ENCODE results near the gene GALR2. TPM values are rescaled to one million over a fixed set of nuclear protein-coding genes. Genes with fewer than 3 reads are reported as not detected.

Gene GALR2
- total and polyA plus RNA-seq, 10 of the 15 experiments (the other 5 are each of a cell fraction or from before 2014, with no cell fraction given), result 0.06 to 1.2 (median 0.22) TPM; not detected in 5

- in situ Hi-C loops (cut with MboI) (no loop called here), intact Hi-C loops (cut with micrococcal nuclease; ENCODE audit: unreplicated experiment) (no loop called here)
- FAIRE-seq (no peak), DNase-seq (ENCODE audit: low read depth, low spot score) (no peak), ATAC-seq (no peak)
- H3K79me2 ChIP-seq (ENCODE audit: control insufficient read depth, insufficient read depth, low read length), result no peaks in the 10 kb centered on the region
- H4K20me1 ChIP-seq (ENCODE audit: control insufficient read depth, insufficient read depth), result no peaks in the 10 kb centered on the region
- CTCF ChIA-PET, result no interaction called here
- no peak overlapping the region for H3K4me2 ChIP-seq (ENCODE audit: control insufficient read depth, insufficient read depth)
- SMC1A ChIA-PET (ENCODE audit: uncharacterized antibody, unreplicated experiment), result no interaction called here
- POLR2A ChIA-PET, result no interaction called here
- no TSS peak for BruUV-seq (replicated peaks)
- no peak overlapping the region for H3K27ac ChIP-seq (ENCODE audit: control insufficient read depth, insufficient read depth)
- H3K36me3 ChIP-seq (ENCODE audit: control insufficient read depth in 2 of 2, insufficient read depth in 2 of 2, low read length in 1 of 2), result no peaks in the 10 kb centered on the region
- WGBS (ENCODE audit: insufficient coverage, insufficient replicate concordance, low lambda C conversion rate, missing lambda C conversion rate), result 47% methylated on average over 12 of the region's 12 CpGs
- H3K4me3 ChIP-seq, result no peak overlapping the region
- TF ChIP-seq TAF1 (IDR thresholded peaks at IDR 0.05; ENCODE audit: borderline replicate concordance, low read depth, low read length) (no peak), TBL1XR1 (IDR thresholded peaks at IDR 0.05; ENCODE audit: low read depth, low read length) (no peak), RAD51 (IDR thresholded peaks at IDR 0.05) (no peak)
- no peaks in the 10 kb centered on the region for H3K4me1 ChIP-seq (ENCODE audit: control insufficient read depth, insufficient read depth, low read length)
- no peaks in the 10 kb centered on the region for H3K27me3 ChIP-seq (replicated peaks in 1 of 2; ENCODE audit: control insufficient read depth in 2 of 2, insufficient read depth in 2 of 2, low read length in 1 of 2)
- H3K9me3 ChIP-seq (replicated peaks; ENCODE audit: control insufficient read depth, insufficient read depth, low read length), result no peaks in the 10 kb centered on the region
- no peak overlapping the region for H2AFZ ChIP-seq (ENCODE audit: control insufficient read depth, low read depth, low read length)
- H3K9ac ChIP-seq (ENCODE audit: control insufficient read depth, insufficient read depth, low read length), result no peak overlapping the region
- RAD21 ChIA-PET (ENCODE audit: unreplicated experiment), result interaction anchor here (0.7 kb wide), 1 partner anchor 55 kb away, joined by 3 read pairs; no protein-coding TSS in a partner anchor
These were observed 49.3 kb upstream of the GALR2 start for GRCh38 chr17:76025294-76025693.

- no peak for DNase-seq (ENCODE audit: low read depth, low spot score)
- intact Hi-C loops (cut with micrococcal nuclease; ENCODE audit: unreplicated experiment) (no loop called here), in situ Hi-C loops (cut with MboI) (no loop called here)
- no peaks in the 10 kb centered on the region for H3K4me1 ChIP-seq (ENCODE audit: control insufficient read depth, insufficient read depth, low read length)
- H3K9me3 ChIP-seq (replicated peaks; ENCODE audit: control insufficient read depth, insufficient read depth, low read length), result no peaks in the 10 kb centered on the region
- RAD21 ChIA-PET (ENCODE audit: unreplicated experiment), result no interaction called here
- CTCF ChIA-PET, result no interaction called here
- SMC1A ChIA-PET (ENCODE audit: uncharacterized antibody, unreplicated experiment), result no interaction called here
- no TSS peak for BruUV-seq (replicated peaks)
- no peak for ATAC-seq
- H3K4me3 ChIP-seq, result no peak overlapping the region
- H3K9ac ChIP-seq (ENCODE audit: control insufficient read depth, insufficient read depth, low read length), result no peak overlapping the region
- TF ChIP-seq MEF2B (IDR thresholded peaks at IDR 0.05; ENCODE audit: partially characterized antibody, poor library complexity, severe bottlenecking), result no peak
- no peak for TF ChIP-seq PAX8 (IDR thresholded peaks at IDR 0.05)
- TF ChIP-seq SMAD5 (IDR thresholded peaks at IDR 0.05; ENCODE audit: low read depth), result no peak
- no peak for TF ChIP-seq ELK1 (IDR thresholded peaks at IDR 0.05; ENCODE audit: low read depth, low read length)
- H3K79me2 ChIP-seq (ENCODE audit: control insufficient read depth, insufficient read depth, low read length), result no peaks in the 10 kb centered on the region
- H3K27ac ChIP-seq (ENCODE audit: control insufficient read depth, insufficient read depth), result no peak overlapping the region
- H4K20me1 ChIP-seq (ENCODE audit: control insufficient read depth, insufficient read depth), result no peaks in the 10 kb centered on the region
- no peaks in the 10 kb centered on the region for H3K27me3 ChIP-seq (replicated peaks in 1 of 2; ENCODE audit: control insufficient read depth in 2 of 2, insufficient read depth in 2 of 2, low read length in 1 of 2)
- POLR2A ChIA-PET, result no interaction called here
- H2AFZ ChIP-seq (ENCODE audit: control insufficient read depth, low read depth, low read length), result no peak overlapping the region
- WGBS (ENCODE audit: insufficient coverage, insufficient replicate concordance, low lambda C conversion rate, missing lambda C conversion rate), result 56% methylated on average over 15 of the region's 15 CpGs
- H3K4me2 ChIP-seq (ENCODE audit: control insufficient read depth, insufficient read depth), result no peak overlapping the region
- no peaks in the 10 kb centered on the region for H3K36me3 ChIP-seq (ENCODE audit: control insufficient read depth in 2 of 2, insufficient read depth in 2 of 2, low read length in 1 of 2)
- no peak for FAIRE-seq
These were observed 47.8 kb upstream of the GALR2 start for GRCh38 chr17:76026714-76027158.

All from GM12878 (cell line).